Measurements from ENCODE around the gene HEATR1.

The HEATR1 gene

DNA sequence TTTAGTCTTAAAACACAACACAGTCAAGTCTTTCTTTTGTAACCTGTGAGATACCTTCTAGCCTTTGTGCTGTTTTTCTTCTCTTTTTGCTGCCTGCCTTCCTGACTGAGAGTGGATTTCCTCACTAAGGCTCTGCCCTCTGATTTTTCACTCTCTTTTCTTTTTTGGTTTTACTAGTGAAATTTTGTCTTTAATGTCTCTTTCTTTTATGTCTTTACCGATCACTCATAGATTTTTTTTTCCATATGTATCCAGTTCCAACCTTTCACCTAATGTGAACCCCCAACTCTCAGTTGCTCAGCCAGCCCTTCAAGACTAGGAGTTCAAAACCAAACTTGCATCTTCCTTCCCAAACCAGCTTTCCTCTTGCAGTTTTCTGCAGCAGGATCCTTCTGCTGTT is 74.0 kb downstream of the HEATR1 start:
- H3K27me3 ChIP-seq (ENCODE audit: insufficient read depth, poor library complexity, severe bottlenecking), result no peaks in the 10 kb centered on the region
- H3K4me1 ChIP-seq (ENCODE audit: insufficient read depth, poor library complexity, severe bottlenecking), result peaks cover 4% of the 10 kb centered on the region
- H3K27ac ChIP-seq (ENCODE audit: poor library complexity, severe bottlenecking), result no peak overlapping the region
- TF ChIP-seq, protein P1, sequence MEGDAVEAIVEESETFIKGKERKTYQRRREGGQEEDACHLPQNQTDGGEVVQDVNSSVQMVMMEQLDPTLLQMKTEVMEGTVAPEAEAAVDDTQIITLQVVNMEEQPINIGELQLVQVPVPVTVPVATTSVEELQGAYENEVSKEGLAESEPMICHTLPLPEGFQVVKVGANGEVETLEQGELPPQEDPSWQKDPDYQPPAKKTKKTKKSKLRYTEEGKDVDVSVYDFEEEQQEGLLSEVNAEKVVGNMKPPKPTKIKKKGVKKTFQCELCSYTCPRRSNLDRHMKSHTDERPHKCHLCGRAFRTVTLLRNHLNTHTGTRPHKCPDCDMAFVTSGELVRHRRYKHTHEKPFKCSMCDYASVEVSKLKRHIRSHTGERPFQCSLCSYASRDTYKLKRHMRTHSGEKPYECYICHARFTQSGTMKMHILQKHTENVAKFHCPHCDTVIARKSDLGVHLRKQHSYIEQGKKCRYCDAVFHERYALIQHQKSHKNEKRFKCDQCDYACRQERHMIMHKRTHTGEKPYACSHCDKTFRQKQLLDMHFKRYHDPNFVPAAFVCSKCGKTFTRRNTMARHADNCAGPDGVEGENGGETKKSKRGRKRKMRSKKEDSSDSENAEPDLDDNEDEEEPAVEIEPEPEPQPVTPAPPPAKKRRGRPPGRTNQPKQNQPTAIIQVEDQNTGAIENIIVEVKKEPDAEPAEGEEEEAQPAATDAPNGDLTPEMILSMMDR (IDR thresholded peaks at IDR 0.05; ENCODE audit: poor library complexity, severe bottlenecking), result no peak
- no peak overlapping the region for H3K4me3 ChIP-seq (ENCODE audit: severe bottlenecking)
- H3K36me3 ChIP-seq (ENCODE audit: low read depth), result peaks cover 20% of the 10 kb centered on the region
- DNase-seq (ENCODE audit: low spot score), result no peak
- no peak for ATAC-seq (ENCODE audit: low read depth)
- H3K9me3 ChIP-seq (ENCODE audit: severe bottlenecking), result no peaks in the 10 kb centered on the region

DNA sequence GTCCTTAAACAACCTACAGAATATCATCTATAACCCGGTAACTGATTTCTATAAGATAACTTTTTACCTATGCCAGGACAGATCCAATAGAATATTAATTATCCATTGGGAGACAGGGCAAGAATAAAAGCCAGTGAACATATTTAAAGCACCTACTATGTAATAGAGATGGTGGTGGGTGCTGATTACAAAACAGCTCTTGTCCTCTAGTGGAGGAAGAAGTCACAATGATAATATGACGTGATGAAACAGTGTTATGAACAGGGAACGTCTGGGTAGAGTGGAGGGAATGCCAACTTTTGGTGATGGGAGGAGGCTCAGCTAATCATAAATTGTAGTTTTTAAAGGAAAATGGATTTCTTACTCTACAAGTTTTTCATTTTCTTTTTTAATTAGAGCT is 78.2 kb downstream of the HEATR1 start:
- H3K36me3 ChIP-seq (ENCODE audit: low read depth), result peaks cover 19% of the 10 kb centered on the region
- H3K27ac ChIP-seq (ENCODE audit: poor library complexity, severe bottlenecking), result no peak overlapping the region
- no peaks in the 10 kb centered on the region for H3K27me3 ChIP-seq (ENCODE audit: insufficient read depth, poor library complexity, severe bottlenecking)
- H3K4me1 ChIP-seq (ENCODE audit: insufficient read depth, poor library complexity, severe bottlenecking), result no peaks in the 10 kb centered on the region
- ATAC-seq (ENCODE audit: low read depth), result no peak
- no peak for DNase-seq (ENCODE audit: low spot score)
- H3K9me3 ChIP-seq (ENCODE audit: severe bottlenecking), result no peaks in the 10 kb centered on the region
- H3K4me3 ChIP-seq (ENCODE audit: severe bottlenecking), result no peak overlapping the region
- TF ChIP-seq, protein P1 (IDR thresholded peaks at IDR 0.05; ENCODE audit: poor library complexity, severe bottlenecking), result no peak

DNA sequence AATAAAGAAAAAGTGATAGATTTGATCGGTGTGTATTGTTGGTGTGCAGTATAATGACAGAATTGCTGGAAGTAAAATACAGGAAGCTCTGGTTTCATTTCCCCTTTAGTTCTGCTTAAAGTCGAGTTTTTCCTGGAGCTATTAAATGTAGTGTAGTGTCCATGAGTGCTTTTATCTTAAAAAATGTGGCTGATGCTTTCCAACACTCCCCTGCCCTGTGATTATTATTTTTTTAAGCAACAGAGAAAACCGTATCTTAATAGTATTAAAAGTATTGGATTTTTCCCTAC is 79.5 kb downstream of the HEATR1 start:
- no peaks in the 10 kb centered on the region for H3K4me1 ChIP-seq (ENCODE audit: insufficient read depth, poor library complexity, severe bottlenecking)
- DNase-seq (ENCODE audit: low spot score) (no peak), ATAC-seq (ENCODE audit: low read depth) (no peak)
- H3K27ac ChIP-seq (ENCODE audit: poor library complexity, severe bottlenecking), result peak overlapping the region; percentile 49
- H3K36me3 ChIP-seq (ENCODE audit: low read depth), result peaks cover 19% of the 10 kb centered on the region
- no peaks in the 10 kb centered on the region for H3K27me3 ChIP-seq (ENCODE audit: insufficient read depth, poor library complexity, severe bottlenecking)
- H3K9me3 ChIP-seq (ENCODE audit: severe bottlenecking), result no peaks in the 10 kb centered on the region
- peak overlapping the region; percentile 60 for H3K4me3 ChIP-seq (ENCODE audit: severe bottlenecking)
- TF ChIP-seq, protein P1 (IDR thresholded peaks at IDR 0.05; ENCODE audit: poor library complexity, severe bottlenecking), result no peak

DNA sequence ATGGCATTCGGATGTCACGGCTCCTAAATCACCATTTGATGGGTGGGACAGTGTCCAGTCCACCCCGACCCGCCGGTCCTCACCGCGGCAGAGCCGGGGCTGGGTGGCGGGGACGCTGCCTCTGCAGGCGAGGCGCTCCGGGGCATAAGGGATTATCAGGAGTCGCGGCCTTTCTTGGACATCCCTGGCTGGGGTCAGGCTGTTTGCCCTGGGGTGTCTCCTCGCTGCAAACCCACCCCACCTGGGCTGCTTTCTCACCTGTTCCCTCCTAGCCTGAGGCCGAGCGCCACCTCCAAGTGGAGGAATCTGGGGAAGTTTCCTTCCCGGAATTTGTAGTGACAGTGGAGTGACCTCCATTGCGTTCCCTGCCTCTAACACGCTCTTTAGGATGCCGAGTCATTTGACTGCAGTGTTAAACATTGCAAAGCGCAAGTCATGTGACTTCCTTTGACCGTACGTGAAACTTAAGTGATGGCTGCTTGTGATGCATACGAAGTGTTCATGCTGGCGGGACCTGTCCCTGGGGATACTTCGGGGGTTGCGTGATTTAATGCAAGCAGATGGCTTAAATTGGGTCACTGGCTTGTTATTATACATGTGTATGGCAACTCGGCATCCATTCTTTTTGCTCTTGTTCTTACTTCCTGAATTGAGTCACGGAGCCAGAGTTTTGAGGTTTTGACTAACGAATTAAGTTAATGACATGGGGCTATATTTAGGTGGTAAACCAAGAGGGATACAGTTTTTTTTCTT is 80.0 kb downstream of the HEATR1 start:
- TF ChIP-seq, protein P1 (IDR thresholded peaks at IDR 0.05; ENCODE audit: poor library complexity, severe bottlenecking), result no peak
- Histone ChIP-seq H3K9me3 (ENCODE audit: severe bottlenecking) (no peaks in the 10 kb centered on the region), H3K4me3 (ENCODE audit: severe bottlenecking) (peak overlapping the region; percentile 60)

DNA sequence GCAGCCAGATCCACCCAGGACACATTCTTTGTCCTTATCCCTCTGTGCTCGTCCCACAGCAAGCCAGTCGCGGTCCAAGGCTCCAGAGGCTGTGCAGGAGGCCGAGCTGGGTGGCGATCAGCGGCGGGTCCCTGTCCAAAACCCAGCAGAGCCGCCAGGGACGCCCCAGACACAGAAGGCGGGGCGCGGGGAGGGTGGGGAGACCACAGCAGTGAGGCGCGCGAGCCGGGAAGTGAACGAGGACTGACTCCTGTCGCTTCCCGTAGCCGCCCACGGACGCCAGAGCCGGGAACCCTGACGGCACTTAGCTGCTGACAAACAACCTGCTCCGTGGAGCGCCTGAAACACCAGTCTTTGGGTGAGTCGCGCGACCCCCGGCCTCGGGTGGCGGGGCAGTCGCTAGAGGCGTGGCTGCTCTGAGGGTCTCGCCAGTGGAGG is 80.6 kb downstream of the HEATR1 start, which contains the start of gene LGALS8:
TSS of gene LGALS8 (plus strand) at position 279 of the 438 bp plus-strand sequence. CDS start 2,089 bp downstream, outside the sequence.
- H3K27me3 ChIP-seq (ENCODE audit: insufficient read depth, poor library complexity, severe bottlenecking), result no peaks in the 10 kb centered on the region
- DNase-seq (ENCODE audit: low spot score) (peak; percentile 80), ATAC-seq (ENCODE audit: low read depth) (peak; percentile 76)

More for the DNA sequence above, 80.0 kb downstream of the HEATR1 start:
- Histone ChIP-seq H3K4me1 (ENCODE audit: insufficient read depth, poor library complexity, severe bottlenecking) (no peaks in the 10 kb centered on the region), H3K36me3 (ENCODE audit: low read depth) (peaks cover 19% of the 10 kb centered on the region), H3K27me3 (ENCODE audit: insufficient read depth, poor library complexity, severe bottlenecking) (no peaks in the 10 kb centered on the region), H3K27ac (ENCODE audit: poor library complexity, severe bottlenecking) (peak overlapping the region; percentile 49)
- DNase-seq (ENCODE audit: low spot score) (no peak), ATAC-seq (ENCODE audit: low read depth) (peak; percentile 76)

More for the DNA sequence above, 80.6 kb downstream of the HEATR1 start, which contains the start of gene LGALS8:
- H3K36me3 ChIP-seq (ENCODE audit: low read depth), result peaks cover 19% of the 10 kb centered on the region
- no peaks in the 10 kb centered on the region for H3K9me3 ChIP-seq (ENCODE audit: severe bottlenecking)
- H3K4me3 ChIP-seq (ENCODE audit: severe bottlenecking), result peak within 1 kb of the TSS; percentile 60
- TF ChIP-seq, protein P1 (IDR thresholded peaks at IDR 0.05; ENCODE audit: poor library complexity, severe bottlenecking), result no peak
- H3K4me1 ChIP-seq (ENCODE audit: insufficient read depth, poor library complexity, severe bottlenecking), result no peaks in the 10 kb centered on the region
- peak within 1 kb of the TSS; percentile 49 for H3K27ac ChIP-seq (ENCODE audit: poor library complexity, severe bottlenecking)
